ENCODE measurements around the gene D2HGDH. TPM values are rescaled to one million over a fixed set of nuclear protein-coding genes. Genes with fewer than 3 reads are reported as not detected.

Gene D2HGDH
- total and polyA plus RNA-seq, 2 of the 13 experiments (the other 11 are each of a cell fraction or from before 2014, with no cell fraction given): 19.2 to 20.3 TPM

GRCh38 chr2:241773511-241774418 lies 39.3 kb downstream of the D2HGDH start (continued):
- no peak; the same call in 1 of the 2 replicates for TF ChIP-seq ZNF607 (CRISPR knock-in tag; IDR thresholded peaks at IDR 0.05; ENCODE audit: borderline replicate concordance)
- TF ChIP-seq PHF21A (CRISPR knock-in tag; IDR thresholded peaks at IDR 0.05): peak; percentile 79
- 0 out of 2 replicates have a peak, but pooled peaks have one; percentile 10 for TF ChIP-seq SMYD3 (CRISPR knock-in tag; IDR thresholded peaks at IDR 0.05)
- TF ChIP-seq, protein P1, sequence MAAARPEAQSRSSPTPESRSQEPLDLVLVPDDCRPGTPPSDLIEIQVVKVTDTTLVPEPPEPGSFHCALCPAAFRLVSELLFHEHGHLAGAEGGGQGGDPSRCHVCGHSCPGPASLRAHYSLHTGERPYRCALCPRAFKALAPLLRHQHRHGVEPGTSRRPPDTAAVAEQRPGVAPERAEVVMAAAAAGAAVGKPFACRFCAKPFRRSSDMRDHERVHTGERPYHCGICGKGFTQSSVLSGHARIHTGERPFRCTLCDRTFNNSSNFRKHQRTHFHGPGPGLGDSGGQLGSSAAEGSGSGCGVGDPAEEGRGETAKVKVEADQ (CRISPR knock-in tag; IDR thresholded peaks at IDR 0.05; ENCODE audit: borderline replicate concordance): 0 out of 2 replicates have a peak, but pooled peaks have one; percentile 44
- peak; percentile 25; the same call in 1 of the 2 replicates for TF ChIP-seq ZSCAN21 (CRISPR knock-in tag; IDR thresholded peaks at IDR 0.05; ENCODE audit: borderline replicate concordance)
- TF ChIP-seq ZNF329 (CRISPR knock-in tag; IDR thresholded peaks at IDR 0.05; ENCODE audit: low read depth): no peak
- TF ChIP-seq ZNF781 (CRISPR knock-in tag; IDR thresholded peaks at IDR 0.05; ENCODE audit: borderline replicate concordance, not compliant biosample characterization): no peak
- no peak for TF ChIP-seq FOXM1 (CRISPR knock-in tag; IDR thresholded peaks at IDR 0.05)
- peak; percentile 8; the same call in 1 of the 2 replicates for TF ChIP-seq CEBPG (CRISPR knock-in tag; IDR thresholded peaks at IDR 0.05)
- TF ChIP-seq DMTF1 (CRISPR knock-in tag; IDR thresholded peaks at IDR 0.05): no peak
- TF ChIP-seq NCOA1 (CRISPR knock-in tag; IDR thresholded peaks at IDR 0.05): peak; percentile 61
- TF ChIP-seq MXD4 (CRISPR knock-in tag; IDR thresholded peaks at IDR 0.05): peak; percentile 18; the same call in 1 of the 2 replicates
- TF ChIP-seq NR2F6 (IDR thresholded peaks at IDR 0.05): peak; percentile 54
- TF ChIP-seq NR2F6 (CRISPR knock-in tag; IDR thresholded peaks at IDR 0.05): peak; percentile 40; the same call in 1 of the 2 replicates
- peak; percentile 35; the same call in 1 of the 2 replicates for TF ChIP-seq ZMYM4 (CRISPR knock-in tag; IDR thresholded peaks at IDR 0.05)
- peak; percentile 39 for TF ChIP-seq PHF20 (CRISPR knock-in tag; IDR thresholded peaks at IDR 0.05)
- TF ChIP-seq ZNF333 (CRISPR knock-in tag; IDR thresholded peaks at IDR 0.05; ENCODE audit: borderline replicate concordance): no peak; the same call in 1 of the 2 replicates
- TF ChIP-seq SP140L (CRISPR knock-in tag; IDR thresholded peaks at IDR 0.05; ENCODE audit: borderline replicate concordance): no peak
- peak; percentile 66; the same call in 1 of the 2 replicates for TF ChIP-seq TFAP4 (IDR thresholded peaks at IDR 0.05; ENCODE audit: borderline replicate concordance, low read depth)
- no peak for TF ChIP-seq HNF1A (IDR thresholded peaks at IDR 0.05; ENCODE audit: low read depth)
- TF ChIP-seq HNF1A (CRISPR knock-in tag; IDR thresholded peaks at IDR 0.05; ENCODE audit: borderline replicate concordance): no peak
- TF ChIP-seq MEIS2 (CRISPR knock-in tag; IDR thresholded peaks at IDR 0.05): peak; percentile 27; the same call in 1 of the 2 replicates

Measured in HepG2 (cell line).